ENCODE data around the gene VPS11. TPM values are rescaled to one million over a fixed set of nuclear protein-coding genes. Genes with fewer than 3 reads are reported as not detected.

The VPS11 gene
- total and polyA plus RNA-seq, 4 experiments from 2014 or later = 36.0 to 61.7 (median 58.7) TPM

GRCh38 chr11:119028346-119029068 lies 39.1 kb upstream of the VPS11 start:
- H3K27ac Mint-ChIP-seq = peak overlapping the region; percentile 64 to 93 (median 85)
- DNase-seq = no peak
- Histone ChIP-seq H3K27me3 (ENCODE audit: insufficient read depth, low read length) (no peaks in the 10 kb centered on the region), H3K27ac (ENCODE audit: low read depth, low read length) (peak overlapping the region; percentile 76), H3K4me3 (ENCODE audit: low read length in 2 of 2) (peak overlapping the region in 1 of 2 donors; percentile 3), H3K4me1 (ENCODE audit: insufficient read depth, low read length) (peaks cover 32% of the 10 kb centered on the region), H3K9me3 (ENCODE audit: control insufficient read depth in 1 of 2, low read length in 2 of 2) (no peaks in the 10 kb centered on the region), H3K36me3 (ENCODE audit: insufficient read depth, low read length) (peaks cover 21% of the 10 kb centered on the region)
- intact Hi-C loops (cut with micrococcal nuclease) = no loop called here
- CTCF ChIA-PET (ENCODE audit: partially characterized antibody) = interaction anchor here (0.6 to 1.0 kb wide), 3 partner anchors 8 to 116 kb away, joined by 3 read pairs; no protein-coding TSS in a partner anchor
- no peaks in the 10 kb centered on the region for H3K27me3 Mint-ChIP-seq
- H3K4me1 Mint-ChIP-seq = peaks cover 18 to 58% (median 28%) of the 10 kb centered on the region in 4 donors
- H3K4me3 Mint-ChIP-seq = peak overlapping the region in 6 of 8 donors; percentile 79 to 90 (median 82)
- POLR2A ChIA-PET (ENCODE audit: partially characterized antibody) = interaction anchor here (1.6 to 6.2 kb wide), 3 partner anchors 10 to 66 kb away, joined by 5 to 135 read pairs (median 7); partner anchors contain the start of genes CENATAC, RPS25 and TRAPPC4
- no peaks in the 10 kb centered on the region for H3K9me3 Mint-ChIP-seq
- H3K36me3 Mint-ChIP-seq = peaks cover 18 to 22% of the 10 kb centered on the region in 2 donors

DNA sequence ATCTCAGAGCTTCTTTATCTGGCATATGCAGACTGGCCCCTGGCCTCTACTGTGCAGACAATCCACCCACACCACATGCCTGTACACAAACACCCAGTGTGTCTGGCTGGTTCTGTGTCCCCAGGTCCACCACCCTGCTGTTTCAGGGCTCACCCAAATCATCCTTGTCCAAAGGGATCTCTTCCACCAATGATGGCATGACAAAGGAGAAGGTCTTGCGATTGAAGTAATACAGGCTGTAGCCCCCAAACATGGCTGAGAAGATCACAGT lies 38.6 kb upstream of the VPS11 start:
- ChIA-PET CTCF (ENCODE audit: partially characterized antibody) (interaction anchor here (1.5 kb wide), 1 partner anchor 51 kb away, joined by 3 read pairs; no protein-coding TSS in a partner anchor), POLR2A (ENCODE audit: partially characterized antibody) (interaction anchor here (1.6 to 6.2 kb wide), 3 partner anchors 11 to 65 kb away, joined by 5 to 135 read pairs (median 7); partner anchors contain the start of genes CENATAC, RPS25 and TRAPPC4)
- peak overlapping the region; percentile 76 for H3K27ac ChIP-seq (ENCODE audit: low read depth, low read length)
- no peaks in the 10 kb centered on the region for H3K9me3 Mint-ChIP-seq
- no peak for DNase-seq
- H3K36me3 ChIP-seq (ENCODE audit: insufficient read depth, low read length) = peaks cover 16% of the 10 kb centered on the region
- intact Hi-C loops (cut with micrococcal nuclease) = no loop called here
- peaks cover 15 to 18% of the 10 kb centered on the region in 2 donors for H3K36me3 Mint-ChIP-seq
- peak overlapping the region; percentile 64 to 93 (median 85) for H3K27ac Mint-ChIP-seq
- peaks cover 27% of the 10 kb centered on the region for H3K4me1 ChIP-seq (ENCODE audit: insufficient read depth, low read length)
- peaks cover 18 to 53% (median 25%) of the 10 kb centered on the region in 4 donors for H3K4me1 Mint-ChIP-seq
- no peaks in the 10 kb centered on the region for H3K27me3 ChIP-seq (ENCODE audit: insufficient read depth, low read length)
- peak overlapping the region in 7 of 8 donors; percentile 78 to 90 (median 82) for H3K4me3 Mint-ChIP-seq
- no peaks in the 10 kb centered on the region for H3K27me3 Mint-ChIP-seq
- no peaks in the 10 kb centered on the region for H3K9me3 ChIP-seq (ENCODE audit: control insufficient read depth in 1 of 2, low read length in 2 of 2)
- peak overlapping the region in 1 of 2 donors; percentile 3 for H3K4me3 ChIP-seq (ENCODE audit: low read length in 2 of 2)

- ChIA-PET POLR2A (ENCODE audit: partially characterized antibody) (interaction anchor here (0.6 to 6.2 kb wide), 7 partner anchors 11 to 71 kb away, joined by 3 to 135 read pairs (median 15); partner anchors contain the start of genes CENATAC, HMBS, HYOU1 and RPS25), CTCF (ENCODE audit: partially characterized antibody) (interaction anchor here (1.2 to 3.1 kb wide), 4 partner anchors 11 to 50 kb away, joined by 3 to 16 read pairs (median 4); partner anchors contain the start of genes RPS25, TRAPPC4 and VPS11)
- H3K36me3 ChIP-seq (ENCODE audit: insufficient read depth, low read length) = peaks cover 12% of the 10 kb centered on the region
- no peaks in the 10 kb centered on the region for H3K9me3 ChIP-seq (ENCODE audit: control insufficient read depth in 1 of 2, low read length in 2 of 2)
- H3K36me3 Mint-ChIP-seq = peaks cover 10 to 13% of the 10 kb centered on the region in 2 donors
- H3K9me3 Mint-ChIP-seq = no peaks in the 10 kb centered on the region
- H3K4me1 ChIP-seq (ENCODE audit: insufficient read depth, low read length) = peaks cover 22% of the 10 kb centered on the region
- H3K27ac Mint-ChIP-seq = peak overlapping the region; percentile 64 to 93 (median 90)
- DNase-seq = peak in 4 of 5 donors; percentile 16 to 30 (median 21)
- H3K4me3 Mint-ChIP-seq = peak overlapping the region; percentile 78 to 91 (median 82)
- peak overlapping the region; percentile 61 to 91 for H3K4me3 ChIP-seq (ENCODE audit: low read length in 2 of 2)
- peaks cover 17 to 49% (median 22%) of the 10 kb centered on the region in 4 donors for H3K4me1 Mint-ChIP-seq
- H3K27me3 ChIP-seq (ENCODE audit: insufficient read depth, low read length) = no peaks in the 10 kb centered on the region
- intact Hi-C loops (cut with micrococcal nuclease) = loop anchor here (1.0 to 2.0 kb wide), 6 partner anchors 11 to 101 kb away; partner anchors contain the start of genes CENATAC, HYOU1, RPS25 and TRAPPC4
- no peaks in the 10 kb centered on the region for H3K27me3 Mint-ChIP-seq
- peak overlapping the region; percentile 76 for H3K27ac ChIP-seq (ENCODE audit: low read depth, low read length)
Measured at GRCh38 chr11:119029340-119030028, 38.1 kb upstream of the VPS11 start.

- H3K4me1 ChIP-seq (ENCODE audit: insufficient read depth, low read length) = peaks cover 19% of the 10 kb centered on the region
- intact Hi-C loops (cut with micrococcal nuclease) = loop anchor here (1.0 to 2.0 kb wide), 6 partner anchors 12 to 102 kb away; partner anchors contain the start of genes CENATAC, HYOU1, RPS25 and TRAPPC4
- no peaks in the 10 kb centered on the region for H3K9me3 ChIP-seq (ENCODE audit: control insufficient read depth in 1 of 2, low read length in 2 of 2)
- peak overlapping the region; percentile 76 for H3K27ac ChIP-seq (ENCODE audit: low read depth, low read length)
- Mint-ChIP-seq H3K4me3 (peak overlapping the region; percentile 78 to 91 (median 82)), H3K27ac (peak overlapping the region; percentile 64 to 93 (median 90)), H3K27me3 (no peaks in the 10 kb centered on the region), H3K9me3 (no peaks in the 10 kb centered on the region), H3K36me3 (peaks cover 5 to 8% of the 10 kb centered on the region in 2 donors), H3K4me1 (peaks cover 16 to 45% (median 20%) of the 10 kb centered on the region in 4 donors)
- ChIA-PET CTCF (ENCODE audit: partially characterized antibody) (interaction anchor here (0.8 to 3.1 kb wide), 9 partner anchors 11 to 167 kb away, joined by 3 to 16 read pairs (median 4); partner anchors contain the start of genes HMBS, RPS25, TRAPPC4 and VPS11), POLR2A (ENCODE audit: partially characterized antibody) (interaction anchor here (0.6 to 6.2 kb wide), 12 partner anchors 12 to 633 kb away, joined by 3 to 135 read pairs (median 7); partner anchors contain the start of genes CENATAC, DDX6, DPAGT1 and HMBS)
- peak in 2 of 5 donors; percentile 12 to 29 for DNase-seq
- H3K27me3 ChIP-seq (ENCODE audit: insufficient read depth, low read length) = no peaks in the 10 kb centered on the region
- peak overlapping the region; percentile 61 to 91 for H3K4me3 ChIP-seq (ENCODE audit: low read length in 2 of 2)
- H3K36me3 ChIP-seq (ENCODE audit: insufficient read depth, low read length) = peaks cover 7% of the 10 kb centered on the region
Measured at GRCh38 chr11:119030029-119030328, 37.6 kb upstream of the VPS11 start.

GRCh38 chr11:119030329-119031047 lies 37.1 kb upstream of the VPS11 start, which contains the start of gene SLC37A4:
TSS of gene SLC37A4 (minus strand) at chr11:119030877.
- intact Hi-C loops (cut with micrococcal nuclease) = loop anchor here (1.0 to 2.0 kb wide), 6 partner anchors 12 to 102 kb away; partner anchors contain the start of genes CENATAC, HYOU1, RPS25 and TRAPPC4

DNA sequence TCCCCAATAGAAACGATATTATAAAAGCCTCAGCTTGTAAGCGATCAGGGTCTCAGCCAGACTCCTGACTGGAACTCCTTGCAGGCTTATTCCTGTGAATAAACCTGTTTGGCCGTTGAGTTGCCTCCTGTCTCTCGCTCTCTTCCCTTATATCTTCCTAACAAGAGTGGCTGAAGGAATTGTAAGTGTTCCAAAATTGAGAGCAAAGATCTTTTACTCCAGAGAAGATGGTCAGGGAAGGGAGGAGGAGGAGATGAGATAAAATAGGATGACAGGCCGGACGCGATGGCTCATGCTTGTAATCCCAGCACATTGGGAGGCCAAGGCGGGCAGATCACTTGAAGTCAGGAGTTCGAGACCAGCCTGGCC lies 35.7 kb upstream of the VPS11 start:
- CTCF ChIA-PET (ENCODE audit: partially characterized antibody) = interaction anchor here (0.8 to 3.1 kb wide), 11 partner anchors 9 to 165 kb away, joined by 3 to 16 read pairs (median 5); partner anchors contain the start of genes CENATAC, HYOU1, RPS25 and TRAPPC4
- DNase-seq = no peak
- H3K4me3 ChIP-seq (ENCODE audit: low read length in 2 of 2) = no peak overlapping the region
- H3K4me3 Mint-ChIP-seq = peak overlapping the region in 4 of 8 donors; percentile 0 to 59 (median 40)
- H3K36me3 Mint-ChIP-seq = peaks cover 0 to 2% of the 10 kb centered on the region in 2 donors
- no peaks in the 10 kb centered on the region for H3K36me3 ChIP-seq (ENCODE audit: insufficient read depth, low read length)
- intact Hi-C loops (cut with micrococcal nuclease) = loop anchor here (2.0 kb wide), 1 partner anchor 35 kb away; the partner anchor contains the start of gene VPS11
- no peaks in the 10 kb centered on the region for H3K27me3 ChIP-seq (ENCODE audit: insufficient read depth, low read length)
- POLR2A ChIA-PET (ENCODE audit: partially characterized antibody) = interaction anchor here (1.9 to 6.2 kb wide), 6 partner anchors 14 to 70 kb away, joined by 4 to 135 read pairs (median 14); partner anchors contain the start of genes CENATAC, DPAGT1, HYOU1 and RPS25
- no peaks in the 10 kb centered on the region for H3K9me3 ChIP-seq (ENCODE audit: control insufficient read depth in 1 of 2, low read length in 2 of 2)
- peaks cover 13 to 39% (median 19%) of the 10 kb centered on the region in 4 donors for H3K4me1 Mint-ChIP-seq
- peak overlapping the region in 3 of 7 donors; percentile 9 to 64 (median 39) for H3K27ac Mint-ChIP-seq
- H3K9me3 Mint-ChIP-seq = no peaks in the 10 kb centered on the region
- H3K4me1 ChIP-seq (ENCODE audit: insufficient read depth, low read length) = peaks cover 19% of the 10 kb centered on the region
- H3K27ac ChIP-seq (ENCODE audit: low read depth, low read length) = no peak overlapping the region
- H3K27me3 Mint-ChIP-seq = no peaks in the 10 kb centered on the region

More at GRCh38 chr11:119030329-119031047, 37.1 kb upstream of the VPS11 start, which contains the start of gene SLC37A4:
- Mint-ChIP-seq H3K4me1 (peaks cover 14 to 40% (median 19%) of the 10 kb centered on the region in 4 donors), H3K27me3 (no peaks in the 10 kb centered on the region), H3K4me3 (peak within 1 kb of the TSS; percentile 78 to 91 (median 82)), H3K36me3 (peaks cover 0 to 3% of the 10 kb centered on the region in 2 donors), H3K27ac (peak within 1 kb of the TSS; percentile 64 to 95 (median 93)), H3K9me3 (no peaks in the 10 kb centered on the region)
- DNase-seq = peak; percentile 98 to 99 (median 99)
- H3K9me3 ChIP-seq (ENCODE audit: control insufficient read depth in 1 of 2, low read length in 2 of 2) = no peaks in the 10 kb centered on the region
- POLR2A ChIA-PET (ENCODE audit: partially characterized antibody) = interaction anchor here (0.6 to 6.2 kb wide), 12 partner anchors 12 to 633 kb away, joined by 3 to 135 read pairs (median 7); partner anchors contain the start of genes CENATAC, DDX6, DPAGT1 and HMBS
- peak within 1 kb of the TSS; percentile 76 for H3K27ac ChIP-seq (ENCODE audit: low read depth, low read length)
- peaks cover 2% of the 10 kb centered on the region for H3K36me3 ChIP-seq (ENCODE audit: insufficient read depth, low read length)
- peak within 1 kb of the TSS; percentile 61 to 91 for H3K4me3 ChIP-seq (ENCODE audit: low read length in 2 of 2)
- H3K4me1 ChIP-seq (ENCODE audit: insufficient read depth, low read length) = peaks cover 19% of the 10 kb centered on the region
- CTCF ChIA-PET (ENCODE audit: partially characterized antibody) = interaction anchor here (0.8 to 3.1 kb wide), 14 partner anchors 8 to 167 kb away, joined by 3 to 16 read pairs (median 4); partner anchors contain the start of genes HMBS, HYOU1, RPS25 and TRAPPC4
- H3K27me3 ChIP-seq (ENCODE audit: insufficient read depth, low read length) = no peaks in the 10 kb centered on the region

All from CD4-positive, alpha-beta memory T cell (primary cell).